ENCODE data around the gene ABCG1.
A peak's percentile ranks its signal among the peaks of the same experiment; 100 is the strongest.
"Not testable (repeated sequence)": the region's sequence is repeated elsewhere in the genome, so short reads cannot be mapped to it uniquely, and the experiment has no call there.

ABCG1 gene

DNA sequence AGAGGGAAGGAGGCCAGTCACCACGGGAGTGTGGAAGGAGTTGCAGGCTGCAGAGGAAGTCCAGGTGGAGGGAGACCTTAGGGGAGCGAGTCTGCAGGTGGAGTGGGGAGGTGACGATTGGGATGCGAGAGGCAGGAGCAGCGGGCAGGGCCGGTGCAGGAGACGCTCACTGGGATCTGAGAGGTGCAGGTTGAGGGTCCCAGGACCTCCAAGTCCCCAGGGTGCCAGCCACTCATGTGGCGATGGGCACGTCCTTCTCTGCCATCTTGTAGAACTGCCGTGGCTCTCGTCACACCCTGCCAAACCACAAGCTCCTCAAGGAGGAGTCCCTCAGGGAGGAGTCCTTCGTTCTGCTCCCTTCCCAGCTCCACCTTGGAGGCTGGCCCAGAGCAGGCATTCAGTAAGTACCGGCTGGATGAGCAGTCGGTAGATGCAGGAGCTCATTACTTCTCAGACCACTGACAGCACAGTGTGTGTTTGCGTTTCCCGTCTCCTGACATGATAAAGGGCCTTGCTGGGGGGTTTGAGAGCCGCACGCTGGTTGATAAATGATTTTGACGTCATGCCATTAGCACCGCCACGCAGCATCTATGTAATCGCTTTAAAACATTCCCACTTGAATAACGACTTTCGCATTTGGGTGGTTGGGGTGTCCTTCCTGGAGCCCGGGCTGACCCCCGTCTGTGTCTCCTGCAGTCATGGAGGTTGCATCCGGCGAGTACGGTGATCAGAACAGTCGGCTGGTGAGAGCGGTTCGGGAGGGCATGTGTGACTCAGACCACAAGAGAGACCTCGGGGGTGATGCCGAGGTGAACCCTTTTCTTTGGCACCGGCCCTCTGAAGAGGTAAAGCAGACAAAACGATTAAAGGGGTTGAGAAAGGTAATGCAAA lies 68.5 kb downstream of the ABCG1 start:
- TF ChIP-seq, protein P1, sequence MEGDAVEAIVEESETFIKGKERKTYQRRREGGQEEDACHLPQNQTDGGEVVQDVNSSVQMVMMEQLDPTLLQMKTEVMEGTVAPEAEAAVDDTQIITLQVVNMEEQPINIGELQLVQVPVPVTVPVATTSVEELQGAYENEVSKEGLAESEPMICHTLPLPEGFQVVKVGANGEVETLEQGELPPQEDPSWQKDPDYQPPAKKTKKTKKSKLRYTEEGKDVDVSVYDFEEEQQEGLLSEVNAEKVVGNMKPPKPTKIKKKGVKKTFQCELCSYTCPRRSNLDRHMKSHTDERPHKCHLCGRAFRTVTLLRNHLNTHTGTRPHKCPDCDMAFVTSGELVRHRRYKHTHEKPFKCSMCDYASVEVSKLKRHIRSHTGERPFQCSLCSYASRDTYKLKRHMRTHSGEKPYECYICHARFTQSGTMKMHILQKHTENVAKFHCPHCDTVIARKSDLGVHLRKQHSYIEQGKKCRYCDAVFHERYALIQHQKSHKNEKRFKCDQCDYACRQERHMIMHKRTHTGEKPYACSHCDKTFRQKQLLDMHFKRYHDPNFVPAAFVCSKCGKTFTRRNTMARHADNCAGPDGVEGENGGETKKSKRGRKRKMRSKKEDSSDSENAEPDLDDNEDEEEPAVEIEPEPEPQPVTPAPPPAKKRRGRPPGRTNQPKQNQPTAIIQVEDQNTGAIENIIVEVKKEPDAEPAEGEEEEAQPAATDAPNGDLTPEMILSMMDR (IDR thresholded peaks at IDR 0.05; ENCODE audit: low read depth, low read length): no peak
- H3K4me3 ChIP-seq (ENCODE audit: low read depth, low read length): no peak overlapping the region
- in situ Hi-C loops (cut with HindIII; ENCODE audit: low sequenced_read_pairs): no loop called here
- DNase-seq (ENCODE audit: low read depth, low spot score): peak; percentile 7

DNA sequence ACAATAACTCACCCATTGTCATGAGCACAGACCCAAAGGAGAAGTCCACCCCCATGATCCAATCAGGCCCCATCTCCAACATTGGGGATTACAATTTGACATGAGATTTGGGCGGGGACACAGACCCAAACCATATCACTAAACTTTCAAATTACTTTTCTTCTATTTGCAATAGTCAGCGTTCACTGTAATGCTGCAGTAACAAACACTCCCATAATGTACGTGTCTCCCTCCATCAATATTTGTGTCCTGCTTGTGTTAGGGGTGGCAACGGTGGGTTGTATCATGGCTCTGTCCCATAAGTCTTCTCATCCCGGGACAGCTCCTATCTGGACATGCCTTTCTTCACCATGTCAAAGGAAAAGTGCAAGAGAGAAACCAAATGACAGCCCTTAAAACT lies 70.0 kb downstream of the ABCG1 start:
- no peak for DNase-seq (ENCODE audit: low read depth, low spot score)
- TF ChIP-seq, protein P1 (IDR thresholded peaks at IDR 0.05; ENCODE audit: low read depth, low read length): no peak
- H3K4me3 ChIP-seq (ENCODE audit: low read depth, low read length): no peak overlapping the region
- in situ Hi-C loops (cut with HindIII; ENCODE audit: low sequenced_read_pairs): no loop called here

DNA sequence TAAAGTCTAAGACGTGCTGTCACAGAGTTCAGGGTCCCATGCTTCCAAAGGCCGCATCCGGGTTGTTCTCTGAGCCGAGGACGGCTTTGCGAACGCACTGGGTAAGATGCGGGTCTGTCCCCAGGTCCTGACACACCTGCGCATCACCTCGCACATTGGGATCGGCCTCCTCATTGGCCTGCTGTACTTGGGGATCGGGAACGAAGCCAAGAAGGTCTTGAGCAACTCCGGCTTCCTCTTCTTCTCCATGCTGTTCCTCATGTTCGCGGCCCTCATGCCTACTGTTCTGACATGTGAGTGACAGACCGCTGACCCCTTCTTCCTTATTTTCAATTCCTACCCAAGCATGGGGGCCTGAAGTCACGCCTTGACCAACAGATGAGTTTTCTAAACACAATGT lies 71.0 kb downstream of the ABCG1 start:
- no peak for DNase-seq (ENCODE audit: low read depth, low spot score)
- no peak overlapping the region for H3K4me3 ChIP-seq (ENCODE audit: low read depth, low read length)
- in situ Hi-C loops (cut with HindIII; ENCODE audit: low sequenced_read_pairs): no loop called here
- TF ChIP-seq, protein P1 (IDR thresholded peaks at IDR 0.05; ENCODE audit: low read depth, low read length): no peak

DNA sequence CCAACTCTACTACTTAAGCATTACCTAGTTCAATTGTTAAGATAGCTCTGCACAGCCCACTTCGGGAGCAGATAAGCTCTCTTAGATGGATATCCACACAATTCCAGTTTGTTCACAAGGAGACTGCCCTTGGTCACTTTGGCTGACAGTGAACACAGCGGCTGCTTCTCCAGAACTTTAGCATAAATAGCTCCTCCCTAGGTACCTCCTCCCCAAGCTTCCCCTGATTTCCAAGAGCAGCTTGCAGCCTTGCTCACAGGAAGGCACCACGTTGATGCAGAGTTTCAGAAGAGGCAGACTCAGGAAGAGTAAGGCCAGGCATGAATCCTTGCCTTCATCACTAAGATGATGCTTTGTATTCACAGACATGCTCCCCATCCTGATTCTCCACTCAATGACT lies 71.6 kb downstream of the ABCG1 start:
- in situ Hi-C loops (cut with HindIII; ENCODE audit: low sequenced_read_pairs): no loop called here
- H3K4me3 ChIP-seq (ENCODE audit: low read depth, low read length): no peak overlapping the region
- no peak for DNase-seq (ENCODE audit: low read depth, low spot score)
- TF ChIP-seq, protein P1 (IDR thresholded peaks at IDR 0.05; ENCODE audit: low read depth, low read length): no peak

DNA sequence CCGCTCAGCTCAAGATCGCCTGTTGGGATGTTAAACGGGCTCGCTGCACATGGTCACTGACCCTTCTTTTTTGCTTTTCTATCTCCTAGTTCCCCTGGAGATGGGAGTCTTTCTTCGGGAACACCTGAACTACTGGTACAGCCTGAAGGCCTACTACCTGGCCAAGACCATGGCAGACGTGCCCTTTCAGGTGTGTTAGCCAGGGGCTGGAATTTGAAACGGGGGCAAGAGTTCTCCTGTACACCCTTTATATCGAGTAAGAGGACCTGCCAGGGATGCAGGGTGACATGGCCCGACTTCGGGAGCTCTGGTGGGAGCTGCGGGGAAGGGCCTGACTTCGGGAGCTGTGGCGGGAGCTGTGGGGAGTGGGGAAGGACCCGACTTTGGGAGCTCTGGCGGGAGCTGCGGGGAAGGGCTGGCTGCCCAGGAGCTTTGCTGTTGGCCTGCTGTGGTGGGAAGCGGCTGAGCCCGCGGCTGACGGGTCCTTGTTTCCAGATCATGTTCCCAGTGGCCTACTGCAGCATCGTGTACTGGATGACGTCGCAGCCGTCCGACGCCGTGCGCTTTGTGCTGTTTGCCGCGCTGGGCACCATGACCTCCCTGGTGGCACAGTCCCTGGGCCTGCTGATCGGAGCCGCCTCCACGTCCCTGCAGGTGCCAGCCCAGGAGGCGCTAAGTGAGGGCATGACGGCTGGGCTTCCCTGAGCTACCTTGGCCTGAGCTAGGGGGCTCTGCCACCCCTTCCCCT lies 72.2 kb downstream of the ABCG1 start:
- in situ Hi-C loops (cut with HindIII; ENCODE audit: low sequenced_read_pairs): no loop called here
- DNase-seq (ENCODE audit: low read depth, low spot score): no peak
- TF ChIP-seq, protein P1 (IDR thresholded peaks at IDR 0.05; ENCODE audit: low read depth, low read length): no peak
- H3K4me3 ChIP-seq (ENCODE audit: low read depth, low read length): no peak overlapping the region

DNA sequence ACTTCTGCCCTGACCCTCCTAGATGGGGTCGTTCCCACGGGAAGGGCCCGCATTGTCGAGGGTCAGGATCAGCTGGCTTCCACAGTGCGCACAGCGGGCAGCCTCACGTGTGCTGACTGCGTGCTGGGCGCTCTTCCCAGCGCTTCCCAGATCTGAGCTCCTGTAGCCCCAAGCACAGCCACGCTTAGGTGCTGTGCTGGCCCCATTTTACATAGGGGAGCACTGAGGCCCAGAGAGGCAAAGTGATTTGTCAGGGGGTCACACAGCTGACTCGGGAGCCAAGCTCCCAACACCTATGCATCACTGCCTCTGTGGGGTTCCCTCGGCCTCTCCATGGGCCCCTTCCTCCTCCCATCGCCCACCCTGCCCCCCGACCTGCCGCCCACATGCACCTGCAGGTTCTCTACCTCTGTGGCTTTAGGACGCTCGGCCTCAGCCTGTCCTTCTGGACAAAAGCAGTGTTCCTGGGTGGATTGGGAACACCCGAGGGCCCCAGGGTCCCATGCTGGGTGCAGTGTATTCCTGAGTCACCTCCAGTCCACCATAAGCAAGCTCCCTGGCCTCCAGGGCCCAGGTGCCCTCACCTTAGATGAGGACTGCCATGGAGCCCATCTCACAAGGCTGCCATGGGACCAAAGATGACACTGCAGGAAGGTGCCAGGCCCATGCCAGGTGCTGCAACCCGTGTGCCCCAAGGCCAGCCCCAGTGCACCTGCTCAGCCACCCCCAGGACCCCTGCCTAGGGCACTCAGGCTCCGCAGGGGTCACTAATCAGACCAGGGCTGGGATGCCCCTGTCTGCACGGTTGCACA lies 73.0 kb downstream of the ABCG1 start:
- DNase-seq (ENCODE audit: low read depth, low spot score): no peak
- no peak overlapping the region for H3K4me3 ChIP-seq (ENCODE audit: low read depth, low read length)
- TF ChIP-seq, protein P1 (IDR thresholded peaks at IDR 0.05; ENCODE audit: low read depth, low read length): no peak
- in situ Hi-C loops (cut with HindIII; ENCODE audit: low sequenced_read_pairs): no loop called here

DNA sequence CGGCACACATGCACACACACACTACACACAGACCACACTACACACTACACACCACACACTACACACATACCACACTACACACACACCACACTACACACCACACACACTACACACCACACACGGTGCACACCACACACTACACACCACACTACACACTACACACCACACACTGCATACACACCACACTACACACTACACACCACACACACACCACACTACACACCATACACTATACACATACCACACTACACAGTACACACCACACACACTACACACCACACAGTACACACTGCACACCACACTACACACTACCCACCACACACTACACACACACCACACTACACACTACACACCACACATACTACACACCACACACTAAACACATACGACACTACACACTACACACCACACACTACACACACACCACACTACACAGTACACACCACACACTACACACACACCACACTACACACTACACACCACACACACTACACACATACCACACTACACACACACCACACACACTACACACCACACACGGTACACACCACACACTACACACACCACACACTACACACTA lies 73.7 kb downstream of the ABCG1 start:
- in situ Hi-C loops (cut with HindIII; ENCODE audit: low sequenced_read_pairs); DNase-seq (ENCODE audit: low read depth, low spot score); H3K4me3 ChIP-seq (ENCODE audit: low read depth, low read length): not testable (repeated sequence)
